ENCODE results near the gene HIP1R.

The HIP1R gene

DNA sequence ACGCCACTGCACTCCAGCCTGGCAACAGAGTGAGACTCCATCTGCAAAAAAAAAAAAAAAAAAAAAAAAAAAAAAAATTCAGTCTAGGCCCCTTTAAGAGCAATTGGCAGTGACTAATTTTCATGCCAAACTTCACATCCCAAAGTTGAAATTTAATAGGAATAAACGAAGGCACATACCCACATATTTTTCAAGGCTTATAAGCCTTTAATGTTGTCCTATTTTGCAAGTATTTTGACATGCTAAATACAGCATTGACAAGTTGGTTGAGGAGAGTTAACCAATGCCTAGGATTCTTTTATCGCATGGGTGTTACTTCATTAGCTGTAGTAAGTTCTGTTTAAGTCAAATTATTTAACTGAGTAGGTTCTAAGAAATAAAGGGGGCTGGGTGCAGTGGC, 23.5 kb upstream of the HIP1R start:
- Histone ChIP-seq H3K27ac (ENCODE audit: low read length) (no peak overlapping the region), H3K9ac (ENCODE audit: low read length) (no peak overlapping the region), H3K4me3 (ENCODE audit: low read length) (no peak overlapping the region), H3K27me3 (ENCODE audit: control insufficient read depth, insufficient read depth, low read length) (no peaks in the 10 kb centered on the region), H3K36me3 (ENCODE audit: control insufficient read depth, low read depth, low read length) (no peaks in the 10 kb centered on the region), H3K4me1 (ENCODE audit: control insufficient read depth, low read depth, low read length) (no peaks in the 10 kb centered on the region), H3K9me3 (ENCODE audit: control insufficient read depth, low read depth, low read length) (no peaks in the 10 kb centered on the region)

- H3K27me3 ChIP-seq (ENCODE audit: control insufficient read depth, insufficient read depth, low read length): no peaks in the 10 kb centered on the region
- H3K27ac ChIP-seq (ENCODE audit: low read length): no peak overlapping the region
- no peaks in the 10 kb centered on the region for H3K36me3 ChIP-seq (ENCODE audit: control insufficient read depth, low read depth, low read length)
- no peaks in the 10 kb centered on the region for H3K4me1 ChIP-seq (ENCODE audit: control insufficient read depth, low read depth, low read length)
- no peak overlapping the region for H3K9ac ChIP-seq (ENCODE audit: low read length)
- no peaks in the 10 kb centered on the region for H3K9me3 ChIP-seq (ENCODE audit: control insufficient read depth, low read depth, low read length)
- H3K4me3 ChIP-seq (ENCODE audit: low read length): no peak overlapping the region
Measured at GRCh38 chr12:122813310-122813713, 21.9 kb upstream of the HIP1R start.

- no peak overlapping the region for H3K4me3 ChIP-seq (ENCODE audit: low read length)
- H3K9ac ChIP-seq (ENCODE audit: low read length): no peak overlapping the region
- no peaks in the 10 kb centered on the region for H3K4me1 ChIP-seq (ENCODE audit: control insufficient read depth, low read depth, low read length)
- H3K27ac ChIP-seq (ENCODE audit: low read length): no peak overlapping the region
- H3K27me3 ChIP-seq (ENCODE audit: control insufficient read depth, insufficient read depth, low read length): no peaks in the 10 kb centered on the region
- H3K9me3 ChIP-seq (ENCODE audit: control insufficient read depth, low read depth, low read length): no peaks in the 10 kb centered on the region
- H3K36me3 ChIP-seq (ENCODE audit: control insufficient read depth, low read depth, low read length): no peaks in the 10 kb centered on the region
Measured at GRCh38 chr12:122819209-122819785, 16.0 kb upstream of the HIP1R start.

- Histone ChIP-seq H3K9ac (ENCODE audit: low read length) (no peak overlapping the region), H3K27ac (ENCODE audit: low read length) (no peak overlapping the region), H3K27me3 (ENCODE audit: control insufficient read depth, insufficient read depth, low read length) (no peaks in the 10 kb centered on the region), H3K4me3 (ENCODE audit: low read length) (no peak overlapping the region), H3K9me3 (ENCODE audit: control insufficient read depth, low read depth, low read length) (no peaks in the 10 kb centered on the region), H3K36me3 (ENCODE audit: control insufficient read depth, low read depth, low read length) (no peaks in the 10 kb centered on the region), H3K4me1 (ENCODE audit: control insufficient read depth, low read depth, low read length) (no peaks in the 10 kb centered on the region)
Measured at GRCh38 chr12:122820138-122820537, 15.1 kb upstream of the HIP1R start.

DNA sequence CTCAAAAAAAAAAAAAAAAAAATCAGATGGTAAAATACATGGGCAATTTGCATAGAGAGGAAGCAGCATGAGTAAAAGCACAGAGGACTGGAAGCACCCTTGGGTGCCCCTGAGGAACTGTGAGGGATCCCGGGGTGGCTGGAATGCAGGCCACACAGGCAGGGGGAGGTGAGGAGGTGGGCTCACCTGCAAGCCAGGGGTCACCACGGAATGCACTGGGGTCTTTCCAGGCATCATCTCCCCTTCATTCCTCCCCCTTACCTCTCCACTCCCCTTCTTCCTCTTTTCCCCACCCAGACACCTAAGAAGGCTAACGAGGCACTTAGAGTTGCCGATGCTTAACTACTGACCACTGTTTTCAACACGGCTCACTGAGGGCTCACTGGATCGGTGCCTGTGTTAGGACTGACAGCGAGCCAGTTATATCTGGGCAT, 14.4 kb upstream of the HIP1R start:
- H3K4me1 ChIP-seq (ENCODE audit: control insufficient read depth, low read depth, low read length): no peaks in the 10 kb centered on the region
- no peak overlapping the region for H3K27ac ChIP-seq (ENCODE audit: low read length)
- no peak overlapping the region for H3K4me3 ChIP-seq (ENCODE audit: low read length)
- H3K27me3 ChIP-seq (ENCODE audit: control insufficient read depth, insufficient read depth, low read length): peaks cover 1% of the 10 kb centered on the region
- no peak overlapping the region for H3K9ac ChIP-seq (ENCODE audit: low read length)
- H3K36me3 ChIP-seq (ENCODE audit: control insufficient read depth, low read depth, low read length): no peaks in the 10 kb centered on the region
- no peaks in the 10 kb centered on the region for H3K9me3 ChIP-seq (ENCODE audit: control insufficient read depth, low read depth, low read length)

- Histone ChIP-seq H3K27me3 (ENCODE audit: control insufficient read depth, insufficient read depth, low read length) (peaks cover 20% of the 10 kb centered on the region), H3K9me3 (ENCODE audit: control insufficient read depth, low read depth, low read length) (no peaks in the 10 kb centered on the region), H3K27ac (ENCODE audit: low read length) (no peak overlapping the region)
Measured at GRCh38 chr12:122823429-122823828, 11.8 kb upstream of the HIP1R start.

DNA sequence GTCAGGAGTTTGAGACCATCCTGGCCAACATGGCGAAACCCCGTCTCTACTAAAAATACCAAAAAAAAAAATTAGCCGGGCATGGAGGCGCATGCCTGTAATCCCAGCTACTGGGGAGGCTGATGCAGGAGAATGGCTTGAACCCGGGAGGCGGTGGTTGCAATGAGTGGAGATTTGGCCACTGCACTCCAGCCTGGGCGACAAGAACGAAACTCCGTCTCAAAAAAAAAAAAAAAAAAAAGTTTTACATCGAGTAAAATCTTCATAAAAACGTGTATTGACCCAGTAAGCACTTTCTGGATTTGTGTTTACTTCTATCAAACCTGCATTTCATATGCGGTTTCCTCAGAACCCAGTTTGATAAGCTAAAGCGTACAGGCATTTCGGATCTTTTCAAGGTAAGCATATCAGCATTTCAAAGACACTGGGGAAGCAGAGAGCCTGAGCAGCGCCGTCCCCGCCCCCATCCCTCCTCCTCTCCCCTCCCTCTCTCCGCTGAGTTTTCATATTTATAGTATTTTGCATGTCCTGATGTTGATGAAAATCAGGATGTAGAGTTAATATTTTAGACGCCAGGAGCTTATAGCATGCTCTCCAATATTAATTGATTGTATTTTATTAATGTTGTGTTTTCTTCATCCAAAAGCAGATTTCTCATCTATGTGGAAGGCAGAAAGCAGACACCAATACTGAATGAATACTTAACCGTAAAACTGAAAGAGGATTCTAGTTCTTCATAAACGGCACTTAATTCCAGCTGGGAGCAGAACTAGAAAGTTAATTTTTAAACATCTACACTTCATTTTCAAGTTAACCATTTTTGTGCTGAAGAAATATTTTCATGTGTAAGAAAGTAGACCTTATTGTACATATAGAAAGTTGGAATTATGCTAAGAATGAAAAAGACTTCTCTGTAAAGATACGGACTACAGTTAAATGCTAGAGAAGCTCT, 9.2 kb upstream of the HIP1R start:
- no peak overlapping the region for H3K27ac ChIP-seq (ENCODE audit: low read length)
- H3K9me3 ChIP-seq (ENCODE audit: control insufficient read depth, low read depth, low read length): no peaks in the 10 kb centered on the region
- H3K36me3 ChIP-seq (ENCODE audit: control insufficient read depth, low read depth, low read length): no peaks in the 10 kb centered on the region
- H3K4me1 ChIP-seq (ENCODE audit: control insufficient read depth, low read depth, low read length): peaks cover 7% of the 10 kb centered on the region
- peaks cover 20% of the 10 kb centered on the region for H3K27me3 ChIP-seq (ENCODE audit: control insufficient read depth, insufficient read depth, low read length)
- no peak overlapping the region for H3K9ac ChIP-seq (ENCODE audit: low read length)
- H3K4me3 ChIP-seq (ENCODE audit: low read length): peak overlapping the region; percentile 14

More at GRCh38 chr12:122823429-122823828, 11.8 kb upstream of the HIP1R start:
- Histone ChIP-seq H3K4me3 (ENCODE audit: low read length) (no peak overlapping the region), H3K9ac (ENCODE audit: low read length) (no peak overlapping the region), H3K36me3 (ENCODE audit: control insufficient read depth, low read depth, low read length) (no peaks in the 10 kb centered on the region), H3K4me1 (ENCODE audit: control insufficient read depth, low read depth, low read length) (peaks cover 7% of the 10 kb centered on the region)

- Histone ChIP-seq H3K36me3 (ENCODE audit: control insufficient read depth, low read depth, low read length) (no peaks in the 10 kb centered on the region), H3K9ac (ENCODE audit: low read length) (no peak overlapping the region), H3K4me1 (ENCODE audit: control insufficient read depth, low read depth, low read length) (peaks cover 7% of the 10 kb centered on the region), H3K27me3 (ENCODE audit: control insufficient read depth, insufficient read depth, low read length) (peaks cover 20% of the 10 kb centered on the region), H3K9me3 (ENCODE audit: control insufficient read depth, low read depth, low read length) (no peaks in the 10 kb centered on the region), H3K4me3 (ENCODE audit: low read length) (no peak overlapping the region), H3K27ac (ENCODE audit: low read length) (no peak overlapping the region)
Measured at GRCh38 chr12:122827258-122827657, 8.0 kb upstream of the HIP1R start.

DNA sequence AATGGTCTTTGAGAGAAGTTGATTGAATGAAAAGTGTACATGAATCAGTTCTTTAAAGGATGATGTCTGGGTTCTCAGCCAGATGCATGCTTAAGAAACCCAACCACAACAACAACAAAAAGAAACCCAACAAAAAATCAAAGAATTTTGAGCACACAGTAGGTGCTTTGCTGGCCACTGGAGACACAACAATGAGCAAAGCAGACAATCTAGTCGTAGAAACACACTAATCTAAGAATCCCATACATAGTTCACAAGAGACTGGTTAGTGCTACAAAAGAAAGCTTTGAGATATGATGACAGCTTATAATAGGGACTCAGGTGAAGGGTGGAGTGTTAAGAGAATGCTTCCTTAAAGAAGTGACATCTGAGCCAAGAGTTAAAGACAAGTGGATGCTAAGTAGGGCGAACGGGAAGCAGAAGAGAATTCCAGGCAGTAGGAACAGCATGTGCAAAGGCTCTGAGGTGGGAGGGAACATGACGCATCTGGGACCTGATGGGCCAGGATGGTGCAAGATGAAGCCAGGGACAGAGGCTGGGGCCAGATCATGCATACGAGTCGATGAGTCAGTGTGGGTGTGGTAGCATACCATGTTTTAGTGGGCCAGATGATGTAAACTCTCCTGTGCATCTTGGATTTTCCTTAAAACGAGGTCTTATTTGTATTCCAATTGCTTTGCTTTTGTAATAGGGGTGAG, 4.6 kb upstream of the HIP1R start:
- H3K27ac ChIP-seq (ENCODE audit: low read length): no peak overlapping the region
- peaks cover 13% of the 10 kb centered on the region for H3K4me1 ChIP-seq (ENCODE audit: control insufficient read depth, low read depth, low read length)

DNA sequence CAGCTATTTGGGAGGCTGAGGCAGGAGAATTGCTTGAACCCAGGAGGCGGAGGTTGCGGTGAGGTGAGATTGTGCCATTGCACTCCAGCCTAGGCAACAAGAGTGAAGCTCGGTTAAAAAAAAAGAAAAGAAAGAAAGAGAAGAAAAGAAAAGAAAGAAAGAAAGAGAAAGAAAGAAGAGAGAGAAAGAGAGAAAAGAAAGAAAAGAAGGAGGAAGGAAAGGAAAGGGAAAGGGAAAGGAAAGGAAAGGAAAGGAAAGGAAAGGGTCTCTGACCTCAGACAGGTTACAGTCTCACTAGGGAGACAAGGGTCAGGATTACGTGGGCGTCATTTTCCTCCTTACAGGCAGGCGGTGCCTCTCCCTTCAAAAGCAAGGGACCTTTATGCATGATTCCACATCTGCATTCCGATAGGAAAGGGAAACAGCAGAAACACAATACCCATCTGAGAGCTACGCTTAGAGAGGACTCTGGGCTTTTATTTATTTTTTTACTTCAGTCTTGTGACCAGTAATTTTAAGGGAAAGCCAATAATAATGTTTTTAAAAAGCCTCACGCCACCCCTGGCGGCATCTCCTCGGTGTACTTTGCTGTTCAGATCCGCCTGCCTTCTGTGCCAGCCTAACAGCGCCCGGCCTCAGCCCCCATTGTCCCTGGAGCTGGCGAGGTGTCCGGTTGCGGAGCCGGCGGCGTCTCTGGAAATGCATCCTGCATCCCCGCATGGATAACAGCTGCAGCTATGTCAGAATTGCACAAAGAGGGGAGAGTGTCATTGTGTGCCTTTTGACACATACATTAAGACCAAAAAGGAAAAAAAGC, 945 bp upstream of the HIP1R start:
- H3K4me3 ChIP-seq (ENCODE audit: low read length): peak overlapping the region; percentile 48
- peak overlapping the region; percentile 8 for H3K9ac ChIP-seq (ENCODE audit: low read length)
- H3K27me3 ChIP-seq (ENCODE audit: control insufficient read depth, insufficient read depth, low read length): peaks cover 46% of the 10 kb centered on the region
- no peaks in the 10 kb centered on the region for H3K36me3 ChIP-seq (ENCODE audit: control insufficient read depth, low read depth, low read length)
- peaks cover 7% of the 10 kb centered on the region for H3K4me1 ChIP-seq (ENCODE audit: control insufficient read depth, low read depth, low read length)
- no peak overlapping the region for H3K27ac ChIP-seq (ENCODE audit: low read length)
- no peaks in the 10 kb centered on the region for H3K9me3 ChIP-seq (ENCODE audit: control insufficient read depth, low read depth, low read length)

More for the DNA sequence above, 4.6 kb upstream of the HIP1R start:
- no peak overlapping the region for H3K4me3 ChIP-seq (ENCODE audit: low read length)
- H3K36me3 ChIP-seq (ENCODE audit: control insufficient read depth, low read depth, low read length): no peaks in the 10 kb centered on the region
- peaks cover 32% of the 10 kb centered on the region for H3K27me3 ChIP-seq (ENCODE audit: control insufficient read depth, insufficient read depth, low read length)
- no peak overlapping the region for H3K9ac ChIP-seq (ENCODE audit: low read length)
- H3K9me3 ChIP-seq (ENCODE audit: control insufficient read depth, low read depth, low read length): no peaks in the 10 kb centered on the region

- Histone ChIP-seq H3K4me1 (ENCODE audit: control insufficient read depth, low read depth, low read length) (peaks cover 7% of the 10 kb centered on the region), H3K27ac (ENCODE audit: low read length) (no peak overlapping the region), H3K9me3 (ENCODE audit: control insufficient read depth, low read depth, low read length) (no peaks in the 10 kb centered on the region), H3K36me3 (ENCODE audit: control insufficient read depth, low read depth, low read length) (no peaks in the 10 kb centered on the region), H3K27me3 (ENCODE audit: control insufficient read depth, insufficient read depth, low read length) (peaks cover 58% of the 10 kb centered on the region), H3K9ac (ENCODE audit: low read length) (peak overlapping the region; percentile 18), H3K4me3 (ENCODE audit: low read length) (peak overlapping the region; percentile 65)
Measured at GRCh38 chr12:122835750-122836026, 431 bp downstream of the HIP1R start.
